Astrocyte (in vitro differentiated cells and primary cell): ENCODE results near the gene PTK7. TPM values are rescaled to one million over a fixed set of nuclear protein-coding genes. Genes with fewer than 3 reads are reported as not detected.
A peak's percentile ranks its signal among the peaks of the same experiment; 100 is the strongest.

Experiments
- DNase-seq: peaks from one replicate; pipeline ENCODE4 v3.0.0-alpha.2; 2010; ENCODE audit warnings: low read depth
- FAIRE-seq: peaks from 2 replicates; lab custom pipeline; 2011; peaks lifted over from hg19 to GRCh38; lab: Jason Lieb, UNC
- H2AFZ ChIP-seq: 2 replicates; pipeline ENCODE4 v1.6.0; 2012; ENCODE audit warnings: low read depth, low read length, inconsistent platforms
- H3K27ac ChIP-seq: 2 replicates; pipeline ENCODE4 v1.5.1; 2011; ENCODE audit warnings: low read depth, low read length, inconsistent platforms
- H3K27me3 ChIP-seq: 2 replicates; pipeline ENCODE4 v1.6.0; 2011; ENCODE audit warnings: low read length, inconsistent platforms; ENCODE audit not compliant: insufficient read depth
- H3K36me3 ChIP-seq: 2 replicates; pipeline ENCODE4 v1.5.1; 2011; ENCODE audit warnings: low read length, inconsistent platforms; ENCODE audit not compliant: insufficient read depth
- H3K4me1 ChIP-seq: 2 replicates; pipeline ENCODE4 v1.5.1; 2011; ENCODE audit warnings: low read length, inconsistent platforms; ENCODE audit not compliant: insufficient read depth
- H3K4me2 ChIP-seq: 2 replicates; pipeline ENCODE4 v1.6.0; 2012; ENCODE audit warnings: low read length, inconsistent platforms
- H3K4me3 ChIP-seq: 2 replicates; pipeline ENCODE4 v1.5.1; 2011; ENCODE audit warnings: low read depth, mild to moderate bottlenecking, low read length, inconsistent platforms; ENCODE audit not compliant: insufficient read depth
- H3K79me2 ChIP-seq: 2 replicates; pipeline ENCODE4 v1.6.0; 2012; ENCODE audit warnings: mild to moderate bottlenecking, low read length, inconsistent platforms; ENCODE audit not compliant: insufficient read depth
- H3K9ac ChIP-seq: 2 replicates; pipeline ENCODE4 v1.6.0; 2012; ENCODE audit warnings: mild to moderate bottlenecking, low read length, inconsistent platforms
- H3K9me3 ChIP-seq: 2 replicates; pipeline ENCODE4 v1.5.1; 2012; ENCODE audit warnings: low read depth, mild to moderate bottlenecking, low read length, inconsistent platforms; ENCODE audit not compliant: insufficient read depth
- H4K20me1 ChIP-seq: 2 replicates; pipeline ENCODE4 v1.6.0; 2012; ENCODE audit warnings: low read length, inconsistent platforms; ENCODE audit not compliant: insufficient read depth
- H3K27ac Mint-ChIP-seq: one replicate; pipeline ENCODE4 v1.8.0; 2021; ENCODE audit warnings: mild to moderate bottlenecking, mixed read lengths; ENCODE audit not compliant: unreplicated experiment
- H3K27me3 Mint-ChIP-seq: one replicate; pipeline ENCODE4 v1.8.0; 2021; ENCODE audit warnings: low read depth, mixed read lengths; ENCODE audit not compliant: unreplicated experiment
- H3K36me3 Mint-ChIP-seq: one replicate; pipeline ENCODE4 v1.8.0; 2021; ENCODE audit warnings: low read depth, mixed read lengths; ENCODE audit not compliant: unreplicated experiment
- H3K4me1 Mint-ChIP-seq: one replicate; pipeline ENCODE4 v1.8.0; 2021; ENCODE audit warnings: low read depth, mixed read lengths; ENCODE audit not compliant: unreplicated experiment
- H3K4me3 Mint-ChIP-seq: one replicate; pipeline ENCODE4 v1.8.0; 2021; ENCODE audit warnings: mild to moderate bottlenecking, moderate library complexity, mixed read lengths; ENCODE audit not compliant: unreplicated experiment
- H3K9me3 Mint-ChIP-seq: one replicate; pipeline ENCODE4 v1.8.0; 2021; ENCODE audit warnings: mild to moderate bottlenecking, mixed read lengths; ENCODE audit not compliant: unreplicated experiment
- CTCF ChIP-seq: IDR thresholded peaks from 2 replicates; pipeline ENCODE4 v1.5.1; 2011; ENCODE audit warnings: low read depth, mild to moderate bottlenecking, inconsistent platforms, low read length, moderate library complexity; ENCODE audit not compliant: insufficient read depth
- EZH2 ChIP-seq: IDR thresholded peaks from 2 replicates; pipeline ENCODE4 v1.6.1; 2012; ENCODE audit warnings: mild to moderate bottlenecking, low read length, inconsistent platforms; ENCODE audit not compliant: insufficient read depth
- total RNA-seq: library from RNA; stranded (reverse); gene quantifications from 2 replicates; pipeline ENCODE4 v1.2.1, GENCODE V29; 2021

The PTK7 gene
- total RNA-seq, 1 donor from 2014 or later, result 506 TPM

DNA sequence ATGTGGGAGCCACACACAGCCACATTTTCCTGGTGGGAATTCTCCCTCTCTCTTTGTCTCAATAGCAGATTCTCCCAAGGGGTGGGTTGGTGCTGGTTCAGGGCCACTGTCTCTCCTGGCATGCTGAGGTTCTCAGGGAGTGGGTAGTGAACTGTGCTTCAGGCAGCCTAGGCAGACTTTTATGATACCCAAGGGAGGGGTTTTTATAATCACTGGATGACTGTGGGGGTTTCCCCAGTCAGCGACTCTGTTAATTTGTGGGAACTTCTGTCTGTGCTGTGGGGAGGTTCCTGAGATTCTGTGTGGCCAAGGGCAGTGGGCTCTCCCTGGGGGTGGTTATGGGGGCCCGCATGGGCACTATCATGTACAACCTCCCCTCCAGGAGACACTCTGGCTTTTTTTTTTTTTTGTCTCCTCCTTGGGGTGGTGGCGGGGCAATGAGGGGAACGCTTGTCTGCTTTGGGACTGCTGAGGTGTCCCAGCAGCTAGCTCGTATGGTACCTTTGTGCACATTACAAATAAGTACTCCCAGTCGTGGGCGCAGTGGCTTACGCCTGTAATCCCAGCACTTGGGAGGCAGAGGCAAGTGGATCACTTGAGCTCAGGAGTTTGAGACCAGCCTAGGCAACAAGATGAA, 10.0 kb downstream of the PTK7 start:
- Histone ChIP-seq H2AFZ (no peak overlapping the region), H3K4me3 (no peak overlapping the region), H3K4me1 (peaks cover 29% of the 10 kb centered on the region), H3K27ac (no peak overlapping the region), H3K27me3 (no peaks in the 10 kb centered on the region), H4K20me1 (peaks cover 93% of the 10 kb centered on the region), H3K79me2 (peaks cover 99% of the 10 kb centered on the region), H3K9ac (no peak overlapping the region), H3K36me3 (no peaks in the 10 kb centered on the region), H3K9me3 (no peaks in the 10 kb centered on the region), H3K4me2 (no peak overlapping the region)
- no peaks in the 10 kb centered on the region for H3K27me3 Mint-ChIP-seq
- H3K36me3 Mint-ChIP-seq, result peaks cover 10% of the 10 kb centered on the region
- H3K9me3 Mint-ChIP-seq, result no peaks in the 10 kb centered on the region
- TF ChIP-seq CTCF, result no peak
- no peak for TF ChIP-seq EZH2
- peak overlapping the region; percentile 53 for H3K27ac Mint-ChIP-seq
- H3K4me1 Mint-ChIP-seq, result peaks cover 67% of the 10 kb centered on the region
- DNase-seq (no peak), FAIRE-seq (no peak)
- H3K4me3 Mint-ChIP-seq, result no peak overlapping the region

DNA sequence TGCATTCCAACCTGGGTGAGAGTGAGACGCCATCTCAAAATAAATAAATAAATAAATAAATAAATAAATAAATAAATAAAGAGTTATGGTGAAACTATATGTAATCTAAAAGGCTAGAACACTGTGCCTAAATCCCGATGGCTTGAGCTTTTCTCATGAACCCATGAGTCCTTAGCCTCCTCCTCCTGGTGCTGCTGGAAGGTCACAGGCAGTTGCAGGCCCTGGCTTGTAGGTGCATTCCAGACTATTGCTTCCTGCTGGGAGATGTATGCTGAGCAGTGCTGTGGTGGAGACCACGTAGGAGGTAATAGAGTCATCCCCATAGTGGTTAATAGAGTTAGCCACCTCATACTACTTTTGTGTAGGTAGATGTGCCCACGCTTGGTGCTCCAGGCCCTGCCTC, 12.5 kb downstream of the PTK7 start:
- peaks cover 100% of the 10 kb centered on the region for H3K79me2 ChIP-seq
- TF ChIP-seq EZH2 (no peak), CTCF (no peak)
- Mint-ChIP-seq H3K4me1 (peaks cover 67% of the 10 kb centered on the region), H3K27ac (peak overlapping the region; percentile 92), H3K9me3 (no peaks in the 10 kb centered on the region), H3K4me3 (peak overlapping the region; percentile 69), H3K27me3 (no peaks in the 10 kb centered on the region), H3K36me3 (peaks cover 9% of the 10 kb centered on the region)
- no peaks in the 10 kb centered on the region for H3K36me3 ChIP-seq
- no peak overlapping the region for H2AFZ ChIP-seq
- H4K20me1 ChIP-seq, result peaks cover 90% of the 10 kb centered on the region
- H3K9me3 ChIP-seq, result no peaks in the 10 kb centered on the region
- FAIRE-seq (no peak), DNase-seq (peak; percentile 48)
- peaks cover 28% of the 10 kb centered on the region for H3K4me1 ChIP-seq
- no peaks in the 10 kb centered on the region for H3K27me3 ChIP-seq
- peak overlapping the region; percentile 39 for H3K4me2 ChIP-seq
- no peak overlapping the region for H3K4me3 ChIP-seq
- peak overlapping the region; percentile 42 for H3K9ac ChIP-seq
- H3K27ac ChIP-seq, result peak overlapping the region; percentile 4

DNA sequence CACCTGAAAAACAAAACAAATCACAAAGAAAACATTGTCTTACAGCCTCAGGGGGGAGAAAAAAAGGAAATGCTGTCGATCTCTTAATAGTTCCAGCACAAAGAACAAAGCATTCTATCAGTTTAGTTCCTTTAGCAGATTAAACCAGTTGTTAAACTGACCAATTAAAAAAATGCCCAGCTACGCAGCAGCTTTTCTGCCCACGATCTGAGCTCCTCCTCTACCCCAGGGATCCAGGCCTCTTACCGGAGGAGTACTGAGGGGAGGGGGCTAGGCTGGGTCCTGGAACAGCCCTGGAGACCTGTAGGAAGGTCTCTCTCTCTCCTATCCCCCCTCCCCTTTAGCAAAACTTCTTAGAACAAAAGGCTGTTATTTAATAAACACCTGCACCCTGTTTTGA, 13.4 kb downstream of the PTK7 start:
- peak overlapping the region; percentile 20 for H3K27ac ChIP-seq
- H2AFZ ChIP-seq, result no peak overlapping the region
- peak overlapping the region; percentile 42 for H3K9ac ChIP-seq
- no peaks in the 10 kb centered on the region for H3K27me3 Mint-ChIP-seq
- H3K4me1 Mint-ChIP-seq, result peaks cover 71% of the 10 kb centered on the region
- H3K36me3 ChIP-seq, result no peaks in the 10 kb centered on the region
- H3K4me3 Mint-ChIP-seq, result peak overlapping the region; percentile 69
- no peaks in the 10 kb centered on the region for H3K27me3 ChIP-seq
- H3K4me1 ChIP-seq, result peaks cover 35% of the 10 kb centered on the region
- H3K36me3 Mint-ChIP-seq, result peaks cover 9% of the 10 kb centered on the region
- DNase-seq (no peak), FAIRE-seq (no peak)
- peaks cover 99% of the 10 kb centered on the region for H3K79me2 ChIP-seq
- H3K4me3 ChIP-seq, result no peak overlapping the region
- no peaks in the 10 kb centered on the region for H3K9me3 ChIP-seq
- peaks cover 87% of the 10 kb centered on the region for H4K20me1 ChIP-seq
- peak overlapping the region; percentile 92 for H3K27ac Mint-ChIP-seq
- H3K4me2 ChIP-seq, result peak overlapping the region; percentile 39
- H3K9me3 Mint-ChIP-seq, result no peaks in the 10 kb centered on the region
- TF ChIP-seq CTCF, result no peak
- no peak for TF ChIP-seq EZH2
